Urothelium cell line (cell line): ENCODE results near the gene TTYH1.
"Not testable (repeated sequence)": the region's sequence is repeated elsewhere in the genome, so short reads cannot be mapped to it uniquely, and the experiment has no call there.

ENCODE experiments used
- DNase-seq: peaks from one replicate; pipeline ENCODE4 v3.0.0; 2011; ENCODE audit warnings: low spot score, mixed read lengths
- FAIRE-seq: peaks from 2 replicates; lab custom pipeline; 2011; peaks lifted over from hg19 to GRCh38; lab: Jason Lieb, UNC

TTYH1 gene

DNA sequence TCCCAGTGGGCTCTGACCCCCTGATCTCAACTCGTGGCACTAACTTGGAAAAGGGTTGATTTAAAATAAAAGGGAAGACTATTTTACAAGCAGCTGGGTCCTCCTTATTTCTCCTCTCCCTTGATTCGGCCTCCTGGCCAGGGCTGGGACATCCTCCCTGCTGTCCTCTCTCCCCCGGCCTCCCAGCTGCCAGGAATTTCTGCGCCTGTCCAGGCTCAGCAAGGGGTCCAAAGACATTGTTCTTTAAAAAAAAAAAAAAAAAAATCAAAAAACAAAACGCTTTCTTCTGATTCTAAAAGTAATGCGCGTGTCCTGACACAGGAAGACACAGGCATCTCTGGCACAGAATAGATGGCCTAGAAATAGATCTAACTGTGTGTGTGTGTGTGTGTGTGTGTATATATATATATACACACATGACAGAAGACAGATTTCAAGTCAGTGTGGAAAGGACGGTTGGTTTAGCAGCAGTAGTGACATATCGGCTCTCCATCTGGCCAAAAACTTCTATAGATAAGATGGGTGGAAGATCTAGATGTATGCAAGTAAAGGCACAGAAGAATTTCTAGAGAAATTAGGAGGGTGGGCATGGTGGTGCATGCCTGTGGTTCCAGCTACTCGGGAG is 21.5 kb downstream of the TTYH1 start:
- no peak for FAIRE-seq
- no peak for DNase-seq

DNA sequence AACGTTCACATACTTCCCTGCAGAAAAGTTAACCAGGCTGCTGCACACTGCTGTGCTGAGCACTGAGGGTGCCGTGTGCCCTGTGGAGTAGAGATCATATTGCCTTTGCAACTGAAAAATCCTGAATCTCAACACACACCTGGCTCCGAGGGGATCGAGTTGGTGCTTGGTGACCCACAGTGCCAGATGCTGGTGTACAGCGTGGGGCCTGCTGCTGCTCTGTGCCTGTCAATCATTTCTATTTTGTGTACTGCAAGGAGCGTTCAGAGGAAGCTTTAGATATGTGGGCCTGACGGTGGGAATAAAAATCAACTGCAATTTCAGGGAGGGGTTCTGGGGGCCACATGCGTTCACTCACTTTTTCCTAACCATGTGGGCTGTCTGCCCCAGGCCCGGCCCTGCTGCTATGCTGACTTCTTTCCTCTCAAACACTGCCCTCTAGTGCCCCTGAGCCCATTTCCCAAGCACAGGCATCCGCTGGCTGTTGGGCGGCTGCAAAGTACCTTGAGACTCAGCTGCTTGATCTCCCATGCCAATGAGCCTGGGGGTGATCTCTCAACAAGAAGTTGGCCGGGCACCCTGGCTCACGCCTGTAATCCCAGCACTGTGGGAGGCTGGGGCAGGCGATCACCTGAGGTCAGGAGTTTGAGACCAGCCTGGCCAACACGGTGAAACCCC is 24.0 kb downstream of the TTYH1 start:
- peak; percentile 43 for DNase-seq
- FAIRE-seq: no peak

DNA sequence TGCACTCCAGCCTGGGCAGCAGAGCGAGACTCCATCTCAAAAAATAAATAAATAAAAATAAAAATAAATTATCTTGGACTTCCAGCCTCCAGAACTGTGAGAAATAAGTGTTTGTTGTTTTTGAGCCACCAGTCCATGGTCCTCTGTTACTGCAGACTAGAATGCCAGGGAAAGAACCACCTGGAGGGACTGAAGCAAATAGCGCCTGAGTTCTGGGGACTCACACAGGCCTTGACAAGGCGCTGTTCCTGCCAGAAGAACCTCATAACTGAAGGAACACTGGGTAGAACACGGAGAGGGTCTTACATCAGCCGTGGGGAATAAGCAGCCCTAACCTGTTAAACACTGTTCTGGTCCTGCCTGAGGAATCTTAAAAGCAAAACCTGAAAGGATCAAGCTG is 25.4 kb downstream of the TTYH1 start:
- DNase-seq (no peak), FAIRE-seq (no peak)

DNA sequence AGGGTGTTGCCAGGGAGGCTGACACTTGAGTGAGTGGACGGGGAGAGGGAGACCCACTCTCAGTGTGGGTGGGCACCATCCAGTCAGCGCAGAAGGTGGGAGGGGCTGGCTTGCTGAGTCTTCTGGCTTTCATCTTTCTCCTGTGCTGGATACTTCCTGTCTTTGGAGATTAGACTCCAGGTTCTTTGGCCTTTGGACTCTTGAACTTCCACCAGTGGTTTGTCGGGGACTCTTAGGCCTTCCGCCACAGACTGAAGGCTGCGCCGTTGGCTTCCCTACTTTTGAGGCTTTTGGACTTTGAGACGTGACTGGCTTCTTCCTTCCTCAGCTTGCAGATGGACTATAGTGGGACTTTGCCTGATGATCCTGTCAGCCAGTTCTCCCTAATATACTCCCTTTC is 29.5 kb downstream of the TTYH1 start:
- DNase-seq (no peak), FAIRE-seq (no peak)

DNA sequence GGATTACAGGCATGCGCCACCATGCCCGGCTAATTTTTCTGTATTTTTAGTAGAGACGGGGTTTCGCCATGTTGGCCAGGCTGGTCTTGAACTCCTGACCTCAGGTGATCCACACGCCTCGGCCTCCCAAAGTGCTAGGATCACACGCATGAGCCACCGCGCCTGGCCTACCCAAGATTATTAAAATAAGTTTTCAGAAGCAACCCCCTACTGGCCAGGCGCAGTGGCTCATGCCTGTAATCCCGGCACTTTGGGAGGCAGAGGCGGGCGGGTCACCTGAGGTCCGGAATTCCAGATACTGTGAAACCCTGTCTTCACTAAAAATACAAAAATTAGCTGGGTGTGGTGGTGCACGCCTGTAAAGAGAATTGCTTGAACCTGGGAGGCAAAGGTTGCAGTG is 31.1 kb downstream of the TTYH1 start:
- not testable (repeated sequence) for DNase-seq, FAIRE-seq

DNA sequence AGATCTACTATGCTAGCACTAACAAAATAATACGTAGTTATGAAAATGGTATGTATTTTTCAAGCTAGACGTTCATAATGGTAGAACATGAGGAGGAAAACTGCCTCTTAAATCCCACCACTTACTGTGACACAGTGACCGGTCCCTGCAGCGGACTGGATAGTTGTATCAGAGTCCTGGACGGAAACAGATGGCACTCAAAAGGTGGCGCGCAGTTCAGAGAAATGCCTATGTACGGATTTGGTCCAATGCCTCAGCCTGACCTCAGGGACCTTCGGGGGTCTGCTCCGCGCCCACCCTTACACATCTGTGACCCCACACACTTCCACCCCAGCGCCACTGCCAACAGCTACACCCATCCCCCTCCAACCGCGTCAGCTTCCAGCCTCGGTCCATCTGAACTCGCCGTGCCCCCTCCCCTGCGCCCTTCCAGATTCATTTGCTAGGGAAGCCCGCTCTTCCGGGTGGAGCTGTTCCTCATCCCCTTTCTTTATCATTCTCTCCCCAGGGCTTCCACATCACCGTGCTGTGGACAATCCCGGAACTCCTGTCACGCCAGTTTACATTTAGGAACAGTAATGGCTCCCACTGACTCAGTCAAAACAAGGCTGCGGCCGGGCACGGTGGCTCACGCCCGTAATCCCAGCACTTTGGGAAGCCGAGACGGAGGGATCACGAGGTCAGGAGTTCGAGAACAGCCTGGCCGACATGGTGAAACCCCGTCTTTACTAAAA is 32.9 kb downstream of the TTYH1 start:
- no peak for FAIRE-seq
- peak; percentile 34 for DNase-seq

DNA sequence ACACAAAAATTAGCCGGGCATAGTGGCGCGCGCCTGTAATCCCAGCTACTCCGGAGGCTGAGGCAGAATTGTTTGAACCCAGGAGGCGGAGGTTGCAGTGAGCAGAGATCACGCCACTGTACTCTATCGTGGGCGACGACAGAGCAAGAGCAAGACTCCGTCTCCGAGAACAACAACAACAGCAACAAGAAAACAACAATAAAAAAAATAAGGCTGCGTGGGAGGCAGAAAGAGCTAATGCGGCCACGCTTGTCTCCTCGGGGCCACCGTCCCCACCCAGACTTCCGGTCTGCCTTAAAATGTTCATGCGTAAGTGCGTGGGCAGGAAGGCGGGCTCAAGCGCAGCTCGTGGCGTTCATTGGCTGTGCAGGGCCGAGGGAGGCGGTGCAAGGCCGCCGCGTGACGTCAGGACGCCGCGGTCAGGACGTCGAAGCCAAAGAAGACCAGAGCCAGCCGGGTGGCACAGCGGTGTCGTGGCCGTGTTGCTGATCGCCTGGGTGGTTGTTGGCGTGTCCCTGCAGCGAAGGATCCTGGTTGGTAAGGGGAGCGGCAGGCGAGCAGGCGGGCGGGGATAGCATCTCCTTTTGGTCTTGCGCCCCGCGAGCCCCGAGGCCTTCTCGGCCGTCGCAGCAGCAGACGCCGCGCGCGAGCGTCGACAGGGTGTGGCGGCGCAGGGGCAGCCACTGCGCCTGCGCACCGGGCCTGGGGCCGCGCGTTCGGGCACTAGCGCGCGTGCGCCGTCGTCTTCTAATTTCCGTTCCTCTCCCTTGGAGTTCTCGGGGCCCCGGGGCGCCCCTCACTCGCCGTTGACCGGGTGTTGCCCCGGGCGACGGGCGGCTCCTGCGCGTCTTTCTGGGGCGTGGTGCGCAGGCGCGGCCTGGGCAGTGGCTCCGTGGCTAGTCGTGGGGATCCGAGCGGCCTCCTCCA is 33.8 kb downstream of the TTYH1 start, which contains the start of gene LENG8:
Gene LENG8 (plus strand): TSS at position 426 of the 927 bp plus-strand sequence. CDS start 2,146 bp downstream, outside the sequence.
- peak; percentile 96 for FAIRE-seq

DNA sequence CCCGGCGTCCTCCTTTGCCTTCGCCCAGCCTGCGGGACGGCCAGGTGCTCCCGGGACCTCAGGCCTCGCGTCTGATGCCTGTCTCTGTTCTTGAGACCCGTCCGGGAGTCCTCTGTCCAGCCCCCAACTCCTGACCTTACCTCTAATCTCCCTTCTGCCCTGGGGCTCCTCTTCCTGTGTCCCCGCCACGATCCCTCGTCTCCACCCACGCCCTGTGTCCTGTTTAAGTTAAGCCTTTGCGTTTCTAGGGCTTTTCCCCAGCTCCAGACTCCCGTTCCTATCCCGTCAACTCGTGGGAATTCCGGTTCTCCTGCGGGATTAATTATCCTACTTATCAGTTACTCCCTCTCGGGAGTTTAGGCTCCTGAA is 34.4 kb downstream of the TTYH1 start:
- DNase-seq (no peak), FAIRE-seq (no peak)

More for the DNA sequence above, 33.8 kb downstream of the TTYH1 start, which contains the start of gene LENG8:
- peak; percentile 97 for DNase-seq

DNA sequence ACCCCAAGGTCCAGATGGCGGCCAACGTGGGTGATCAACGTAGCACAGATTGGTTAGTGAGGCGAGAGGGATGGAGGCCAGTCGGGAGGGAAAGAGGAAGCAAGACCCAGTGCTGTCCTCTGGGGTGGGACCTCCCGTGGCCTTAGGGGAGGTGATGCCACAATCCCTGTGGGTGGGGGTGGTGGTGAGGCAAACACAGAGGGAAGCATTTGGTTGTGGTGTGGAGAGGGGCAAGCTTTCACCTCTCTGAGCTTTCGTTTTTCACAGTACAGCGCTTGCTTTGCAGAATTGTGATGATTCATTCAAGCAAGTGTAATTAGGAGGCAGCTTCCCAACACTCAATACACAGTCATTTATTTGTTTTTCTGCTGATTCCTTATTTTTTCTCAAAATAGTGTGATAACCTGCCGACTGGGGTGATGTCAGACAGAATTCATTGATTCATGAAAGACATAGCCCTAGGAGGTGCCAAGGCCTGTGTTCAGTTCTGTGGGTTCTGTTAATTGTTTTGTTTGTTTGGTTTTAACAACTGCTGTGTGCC is 36.1 kb downstream of the TTYH1 start:
- FAIRE-seq: no peak

DNA sequence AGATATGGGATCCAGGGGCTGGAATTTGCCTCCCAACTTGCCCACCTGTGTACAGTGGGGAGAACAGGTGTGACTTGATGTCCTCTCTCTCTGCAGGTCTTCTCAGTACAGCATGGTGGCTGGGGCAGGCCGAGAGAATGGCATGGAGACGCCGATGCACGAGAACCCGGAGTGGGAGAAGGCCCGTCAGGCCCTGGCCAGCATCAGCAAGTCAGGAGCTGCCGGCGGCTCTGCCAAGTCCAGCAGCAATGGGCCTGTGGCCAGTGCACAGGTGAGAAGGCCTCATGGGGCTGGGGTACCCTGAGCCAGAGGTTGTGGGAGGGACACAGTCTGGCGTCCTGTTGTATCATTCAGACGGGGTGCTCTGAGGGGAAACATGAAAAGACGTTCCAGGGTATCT is 36.7 kb downstream of the TTYH1 start:
- DNase-seq (no peak), FAIRE-seq (no peak)

More for the DNA sequence above, 36.1 kb downstream of the TTYH1 start:
- DNase-seq: no peak

DNA sequence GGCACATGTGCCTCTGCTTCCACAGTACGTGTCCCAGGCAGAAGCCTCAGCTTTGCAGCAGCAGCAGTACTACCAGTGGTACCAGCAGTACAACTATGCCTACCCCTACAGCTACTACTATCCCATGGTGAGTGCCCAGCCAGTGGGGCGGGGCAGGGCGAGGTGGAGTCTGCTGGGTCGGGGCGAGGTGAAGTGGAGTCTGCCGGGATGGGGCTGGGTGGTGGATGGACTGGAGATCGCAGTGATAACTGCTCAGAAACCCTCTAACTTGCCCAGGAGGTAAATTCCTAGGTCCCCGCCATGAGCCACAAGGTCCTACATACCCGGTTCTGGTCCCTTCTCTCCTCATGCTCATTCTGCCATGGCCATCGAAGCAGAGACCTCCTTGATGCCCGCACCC is 37.4 kb downstream of the TTYH1 start:
- FAIRE-seq: peak; percentile 17
- no peak for DNase-seq

DNA sequence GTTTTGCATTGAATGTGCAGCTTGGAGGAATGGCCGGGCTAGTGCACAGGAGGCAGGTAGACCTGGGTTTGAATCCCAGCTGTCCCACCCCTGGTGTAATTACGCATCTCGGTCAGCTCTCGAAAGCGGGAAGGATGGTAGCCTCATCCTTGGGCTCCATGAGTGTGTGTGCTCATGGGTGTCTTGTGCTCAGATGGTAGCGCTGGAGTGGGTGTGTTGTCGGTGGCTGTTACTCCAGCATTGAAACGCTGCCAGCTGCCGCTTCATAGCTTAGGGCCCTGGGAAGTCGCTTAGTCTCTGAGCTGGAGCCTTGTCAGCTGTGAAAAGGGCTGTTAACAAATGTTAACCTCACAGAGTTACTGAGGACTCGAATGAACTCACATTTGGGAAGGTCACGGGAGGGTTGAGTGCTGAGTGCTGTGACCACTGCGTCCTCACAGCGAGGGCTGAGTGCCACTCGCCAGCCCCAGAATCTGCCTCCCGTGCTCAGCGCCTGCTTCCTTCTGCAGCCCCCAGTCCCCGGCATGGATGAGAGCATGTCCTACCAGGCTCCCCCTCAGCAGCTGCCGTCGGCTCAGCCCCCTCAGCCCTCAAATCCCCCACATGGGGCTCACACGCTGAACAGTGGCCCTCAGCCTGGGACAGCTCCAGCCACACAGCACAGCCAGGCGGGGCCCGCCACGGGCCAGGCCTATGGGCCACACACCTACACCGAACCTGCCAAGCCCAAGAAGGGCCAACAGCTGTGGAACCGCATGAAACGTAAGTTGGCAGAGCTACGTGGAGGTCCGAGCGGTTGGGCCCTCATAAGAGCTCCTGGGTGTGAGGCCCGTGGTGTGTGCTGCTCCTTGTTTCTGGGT is 38.9 kb downstream of the TTYH1 start:
- FAIRE-seq (no peak), DNase-seq (no peak)

DNA sequence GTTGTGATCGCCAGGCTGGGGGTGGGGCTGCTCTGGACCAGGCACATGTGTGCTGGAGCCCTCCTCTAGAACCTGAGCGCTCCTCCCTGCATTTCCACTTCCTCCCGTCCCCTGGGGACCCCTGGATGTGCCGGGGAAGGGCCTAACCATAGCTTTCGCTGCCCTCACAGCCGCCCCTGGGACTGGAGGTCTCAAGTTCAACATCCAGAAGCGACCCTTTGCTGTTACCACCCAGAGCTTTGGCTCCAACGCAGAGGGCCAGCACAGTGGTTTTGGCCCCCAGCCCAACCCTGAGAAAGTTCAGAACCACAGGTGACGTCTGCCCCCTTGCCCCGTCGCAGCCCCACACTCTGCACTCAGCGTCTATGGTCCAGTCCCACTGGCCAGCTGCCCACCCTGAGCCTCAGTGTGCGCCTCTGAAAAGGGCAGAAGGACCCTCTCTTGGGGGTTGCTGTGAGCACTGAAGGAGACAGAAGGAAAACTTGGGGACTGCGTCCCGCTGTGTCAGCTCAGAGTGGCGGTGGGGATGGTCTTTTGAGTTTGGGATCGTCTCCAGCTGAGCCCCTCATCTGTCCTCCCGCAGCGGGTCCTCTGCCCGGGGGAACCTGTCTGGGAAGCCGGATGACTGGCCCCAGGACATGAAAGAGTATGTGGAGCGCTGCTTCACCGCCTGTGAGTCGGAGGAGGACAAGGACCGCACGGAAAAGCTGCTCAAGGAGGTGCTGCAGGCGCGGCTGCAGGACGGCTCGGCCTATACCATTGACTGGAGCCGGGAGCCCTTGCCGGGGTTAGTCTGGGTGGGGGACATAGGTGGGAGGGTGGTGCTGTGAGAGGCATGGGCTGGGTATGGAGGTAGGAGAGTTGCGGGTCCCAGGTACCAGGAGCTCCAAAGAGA is 39.8 kb downstream of the TTYH1 start:
- FAIRE-seq: no peak

DNA sequence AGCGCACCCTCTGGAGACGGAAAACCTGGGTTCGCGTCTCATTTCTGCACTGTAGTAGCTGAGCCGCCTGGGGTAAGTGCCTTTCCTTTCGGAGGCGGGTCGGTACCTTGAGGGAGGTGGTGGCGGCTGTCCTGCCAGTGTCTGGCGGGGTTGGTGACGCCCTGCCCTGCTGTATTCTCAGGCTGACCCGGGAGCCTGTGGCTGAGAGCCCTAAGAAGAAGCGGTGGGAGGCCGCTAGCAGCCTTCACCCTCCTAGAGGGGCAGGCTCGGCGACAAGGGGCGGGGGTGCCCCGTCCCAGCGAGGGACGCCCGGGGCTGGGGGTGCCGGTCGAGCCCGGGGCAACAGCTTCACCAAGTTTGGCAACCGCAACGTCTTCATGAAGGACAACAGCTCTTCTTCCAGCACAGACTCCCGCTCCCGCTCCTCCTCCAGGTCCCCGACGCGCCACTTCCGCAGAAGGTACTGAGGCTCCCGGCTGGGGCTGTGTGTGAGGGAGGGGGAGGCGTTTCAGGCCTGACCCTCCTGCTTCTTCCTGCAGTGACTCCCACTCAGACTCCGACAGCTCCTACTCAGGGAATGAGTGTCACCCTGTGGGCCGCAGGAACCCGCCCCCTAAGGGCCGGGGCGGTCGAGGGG is 40.6 kb downstream of the TTYH1 start:
- FAIRE-seq (no peak), DNase-seq (no peak)

More for the DNA sequence above, 39.8 kb downstream of the TTYH1 start:
- no peak for DNase-seq

DNA sequence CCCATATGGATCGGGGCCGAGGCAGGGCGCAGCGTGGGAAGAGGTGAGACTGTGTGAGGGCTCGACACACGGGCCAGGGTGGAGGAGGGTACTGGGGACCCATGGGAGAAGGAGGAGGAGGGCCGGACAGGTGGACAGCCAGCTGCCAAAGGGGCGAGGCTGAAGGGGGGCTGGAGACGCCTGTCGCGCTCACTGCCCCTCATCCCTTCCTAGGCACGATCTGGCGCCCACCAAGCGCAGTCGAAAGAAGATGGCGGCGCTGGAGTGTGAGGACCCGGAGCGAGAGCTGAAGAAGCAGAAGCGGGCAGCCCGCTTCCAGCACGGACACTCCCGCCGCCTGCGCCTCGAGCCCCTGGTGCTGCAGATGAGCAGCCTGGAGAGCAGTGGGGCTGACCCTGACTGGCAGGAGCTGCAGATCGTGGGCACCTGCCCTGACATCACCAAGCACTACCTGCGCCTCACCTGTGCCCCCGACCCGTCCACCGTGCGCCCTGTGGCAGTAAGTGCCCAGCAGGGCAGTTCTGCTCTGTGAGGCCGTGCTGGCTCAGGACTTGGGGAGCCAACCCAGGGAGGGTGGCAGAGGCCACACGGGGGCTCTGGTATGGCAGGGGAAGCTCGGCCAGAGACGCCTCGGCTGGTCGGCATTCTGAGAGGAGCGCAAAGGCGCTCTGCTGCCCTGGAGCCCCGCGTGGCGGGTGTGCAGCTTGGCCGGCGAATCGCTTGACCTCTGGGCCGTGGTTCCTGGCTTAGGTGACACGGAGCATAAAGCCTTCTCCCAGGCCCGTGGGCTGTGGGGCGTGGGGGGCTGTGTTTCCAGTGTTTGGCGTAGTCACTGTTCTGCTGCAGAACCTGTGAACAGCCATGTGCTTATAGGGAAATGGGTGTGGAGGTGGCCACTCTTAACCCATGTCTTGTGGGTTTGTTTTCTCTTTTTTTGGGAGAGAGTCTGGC is 41.4 kb downstream of the TTYH1 start:
- DNase-seq (no peak), FAIRE-seq (no peak)

DNA sequence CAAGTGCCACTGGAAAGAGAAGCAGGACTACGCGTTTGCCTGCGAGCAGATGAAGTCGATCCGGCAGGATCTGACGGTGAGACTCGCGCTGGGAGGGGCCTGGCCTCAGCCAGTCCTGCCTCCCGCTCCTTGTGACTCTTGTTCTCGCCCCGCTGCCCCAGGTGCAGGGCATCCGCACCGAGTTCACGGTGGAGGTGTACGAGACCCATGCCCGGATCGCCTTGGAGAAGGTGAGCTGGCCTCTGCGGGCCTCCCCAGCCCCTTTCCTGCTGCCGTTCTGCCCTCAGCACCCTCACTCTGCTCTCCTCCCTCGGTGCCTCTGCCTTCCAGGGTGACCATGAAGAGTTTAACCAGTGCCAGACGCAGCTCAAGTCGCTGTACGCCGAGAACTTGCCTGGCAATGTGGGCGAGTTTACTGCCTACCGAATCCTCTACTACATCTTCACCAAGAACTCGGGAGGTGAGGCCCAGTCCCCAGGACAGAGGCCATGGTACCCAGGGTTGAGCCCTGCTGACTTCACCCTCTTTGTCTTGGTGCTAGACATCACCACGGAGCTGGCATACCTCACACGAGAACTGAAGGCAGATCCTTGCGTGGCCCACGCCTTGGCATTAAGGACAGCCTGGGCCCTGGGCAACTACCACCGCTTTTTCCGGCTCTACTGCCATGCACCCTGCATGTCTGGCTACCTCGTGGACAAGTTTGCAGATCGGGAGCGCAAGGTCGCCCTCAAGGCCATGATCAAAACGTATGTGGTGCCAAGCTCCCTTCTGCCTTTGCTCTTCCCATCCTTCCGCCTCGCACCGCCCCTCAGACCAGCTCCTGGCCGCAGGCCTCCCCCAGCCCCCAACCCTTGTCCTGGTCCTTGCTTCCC is 42.7 kb downstream of the TTYH1 start:
- DNase-seq (no peak), FAIRE-seq (no peak)
